K562 (cell line): ENCODE data around the gene CLDN7. TPM values are rescaled to one million over a fixed set of nuclear protein-coding genes. Genes with fewer than 3 reads are reported as not detected.

Source experiments
- ATF7 ChIP-seq: fragments of 450-650 bp; IDR thresholded peaks from 2 replicates; pipeline ENCODE4 v1.7.1; 2014; ENCODE audit warnings: mild to moderate bottlenecking, moderate library complexity
- CREB3 ChIP-seq: fragments of 450-650 bp; conservative IDR thresholded peaks from 2 replicates; pipeline ENCODE4 v1.6.1; 2016; ENCODE audit warnings: missing genetic modification characterization, low read depth, mild to moderate bottlenecking, missing compliant biosample characterization, moderate library complexity
- E2F6 ChIP-seq, 2 experiments: IDR thresholded peaks; 2 replicates each; pipeline ENCODE4 v1.6.1; 2011; ENCODE audit warnings: borderline replicate concordance in 1 of 2, control low read depth in 1 of 2, low read depth in 1 of 2, low read length in 1 of 2, mild to moderate bottlenecking in 1 of 2, mixed read lengths in 1 of 2, moderate library complexity in 1 of 2; ENCODE audit not compliant: insufficient read depth in 1 of 2, insufficient read length in 1 of 2, poor library complexity in 1 of 2, severe bottlenecking in 1 of 2; ENCODE audit errors: extremely low read depth in 1 of 2
- GATA2 ChIP-seq: sonication (generic); formaldehyde crosslinking; IDR thresholded peaks from 2 replicates; pipeline ENCODE4 v1.4.0; 2020; ENCODE audit warnings: mild to moderate bottlenecking, missing genetic modification reagents
- MAFF ChIP-seq: IDR thresholded peaks from 2 replicates; pipeline ENCODE4 v1.6.1; 2012; ENCODE audit warnings: low read length, improper control_type of control experiment
- MIER1 ChIP-seq: fragments of 450-650 bp; IDR thresholded peaks from 2 replicates; pipeline ENCODE4 v1.6.1; 2016; ENCODE audit warnings: antibody characterized with exemption, mild to moderate bottlenecking, low read depth
- NR2C1 ChIP-seq, 2 experiments: fragments of 450-650 bp; IDR thresholded peaks; 2 replicates each; pipeline ENCODE4 v1.6.1; 2017; ENCODE audit warnings: mild to moderate bottlenecking in 2 of 2, antibody characterized with exemption in 1 of 2, inconsistent platforms in 1 of 2, missing compliant biosample characterization in 1 of 2, missing genetic modification characterization in 1 of 2
- NR2F6 ChIP-seq: fragments of 450-650 bp; formaldehyde crosslinking; IDR thresholded peaks from 2 replicates; pipeline ENCODE4 v1.4.0; 2020; ENCODE audit warnings: mild to moderate bottlenecking
- POLR2AphosphoS5 ChIP-seq: IDR thresholded peaks from 2 replicates; pipeline ENCODE4 v1.6.1; 2011; ENCODE audit warnings: mild to moderate bottlenecking, low read depth, low read length, moderate library complexity; ENCODE audit not compliant: control insufficient read depth, insufficient read depth
- ZMIZ1 ChIP-seq, 2 experiments: fragments of 150-350 bp in 1 of 2; IDR thresholded peaks; 2 replicates each; pipeline ENCODE4 v1.6.1; 2012 to 2016; ENCODE audit warnings: low read depth in 2 of 2, low read length in 2 of 2, mild to moderate bottlenecking in 1 of 2, moderate library complexity in 1 of 2
- ZNF407 ChIP-seq: fragments of 450-650 bp; IDR thresholded peaks from 2 replicates; pipeline ENCODE4 v1.6.1; 2016; ENCODE audit warnings: low read depth
- polyA plus RNA-seq, 8 experiments: library from polyadenylated mRNA; depleted of rRNA in 4 of 8; stranded (reverse) in 5 of 8; unstranded in 3 of 8; fragments of >200 nt; fragmentation: Nextera tagmentation in 2 of 8; fragmentation: Illumina TruSeq in 1 of 8; extraction: Ambion mirVana in 2 of 8; extraction: Trizol in 1 of 8; gene quantifications; 2 replicates each; pipeline versions ENCODE4 v1.2.1 to v1.2.3, GENCODE V29; 2011 to 2014; ENCODE audit warnings: inconsistent platforms in 1 of 8, missing spikeins in 1 of 8
- total RNA-seq, 7 experiments: library from RNA; depleted of rRNA in 6 of 7; stranded (reverse); fragments of >200 nt in 6 of 7; fragmentation: Illumina TruSeq in 2 of 7; extraction: Trizol in 2 of 7; gene quantifications; 2 replicates each; pipeline versions ENCODE4 v1.2.1 to v1.2.3, GENCODE V29; 2011 to 2021; ENCODE audit warnings: low replicate concordance in 1 of 7

CLDN7 gene
- total and polyA plus RNA-seq, 9 of the 15 experiments (the other 6 are each of a cell fraction or from before 2014, with no cell fraction given): 2.2 to 14.5 (median 7.6) TPM

GRCh38 chr17:7239091-7240027 lies 22.9 kb downstream of the CLDN7 start, which contains the start of gene PHF23 (continued):
- TF ChIP-seq ZMIZ1 (IDR thresholded peaks at IDR 0.05; ENCODE audit: low read depth in 2 of 2, low read length in 2 of 2): no peak
- TF ChIP-seq ZNF407: peak; percentile 95
- peak; percentile 10; the same call in 1 of the 2 replicates for TF ChIP-seq NR2C1 (IDR thresholded peaks at IDR 0.05)
- TF ChIP-seq NR2C1 (tag; IDR thresholded peaks at IDR 0.05): peak; percentile 67
- TF ChIP-seq GATA2 (CRISPR knock-in tag): no peak
- no peak for TF ChIP-seq NR2F6 (CRISPR knock-in tag)
- TF ChIP-seq MIER1: no peak
- no peak for TF ChIP-seq MAFF
- TF ChIP-seq CREB3: no peak
- TF ChIP-seq ATF7: peak; percentile 79
- 0 out of 2 replicates have a peak, but pooled peaks have one; percentile 46 for TF ChIP-seq POLR2AphosphoS5
- peak in 1 of 2 experiments; percentile 43 for TF ChIP-seq E2F6 (IDR thresholded peaks at IDR 0.05; ENCODE audit: borderline replicate concordance in 1 of 2, extremely low read depth in 1 of 2, insufficient read depth in 1 of 2, insufficient read length in 1 of 2, low read depth in 1 of 2, low read length in 1 of 2, poor library complexity in 1 of 2, severe bottlenecking in 1 of 2)
